PFSK-1 (cell line): ENCODE data around the gene XRCC2.

Experiments
- FOXP2 ChIP-seq: optimal IDR thresholded peaks from 2 replicates; pipeline ENCODE3; 2011; ENCODE audit warnings: borderline replicate concordance, control low read depth, inconsistent platforms; ENCODE audit not compliant: insufficient read depth; ENCODE audit errors: extremely low read length, extremely low read depth
- POLR2AphosphoS5 ChIP-seq: IDR thresholded peaks from 2 replicates; pipeline ENCODE4 v1.6.1; 2012; ENCODE audit warnings: low read depth, mild to moderate bottlenecking, control low read depth, low read length, moderate library complexity
- REST ChIP-seq, 2 experiments: IDR thresholded peaks; 2 replicates each; pipeline versions ENCODE4 v1.6.1 to v1.8.0; 2011 to 2012; ENCODE audit warnings: low read depth in 2 of 2, low read length in 2 of 2, control low read depth in 1 of 2, inconsistent platforms in 1 of 2, mild to moderate bottlenecking in 1 of 2, moderate library complexity in 1 of 2; ENCODE audit not compliant: insufficient read depth in 1 of 2
- SIN3A ChIP-seq: IDR thresholded peaks from 2 replicates; pipeline ENCODE4 v1.6.1; 2012; ENCODE audit warnings: mild to moderate bottlenecking, low read length, moderate library complexity, borderline replicate concordance; ENCODE audit not compliant: insufficient read depth
- TAF1 ChIP-seq: IDR thresholded peaks from 2 replicates; pipeline ENCODE4 v1.6.1; 2012; ENCODE audit warnings: low read length, control low read depth, borderline replicate concordance; ENCODE audit not compliant: insufficient read depth

Gene XRCC2

DNA sequence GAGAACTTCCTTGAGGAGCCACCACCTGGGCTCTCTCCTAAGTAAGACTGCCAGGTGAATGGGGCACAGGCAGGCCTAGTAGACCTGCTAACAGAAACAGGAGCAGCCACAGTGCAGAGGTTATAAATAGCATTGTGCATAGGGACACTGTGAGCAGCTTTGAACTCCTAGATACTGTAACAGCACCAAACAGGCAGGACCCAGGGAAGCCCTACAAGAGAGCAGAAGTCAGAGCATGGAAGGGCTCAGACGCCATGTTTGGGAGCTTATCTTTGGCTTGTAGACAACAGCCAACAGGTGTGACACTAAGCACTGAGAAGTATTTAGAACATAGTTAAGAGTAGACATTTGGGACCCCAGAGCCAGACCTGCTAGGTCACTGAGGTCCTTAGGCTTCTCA is 14.5 kb downstream of the XRCC2 start:
- TF ChIP-seq FOXP2, result no peak

GRCh38 chr7:152660021-152660420 is 15.9 kb downstream of the XRCC2 start:
- TF ChIP-seq TAF1 (no peak), POLR2AphosphoS5 (no peak), SIN3A (no peak), FOXP2 (no peak), REST (IDR thresholded peaks at IDR 0.05; ENCODE audit: insufficient read depth in 1 of 2, low read depth in 2 of 2, low read length in 2 of 2) (no peak)

- TF ChIP-seq TAF1 (no peak), FOXP2 (no peak), REST (IDR thresholded peaks at IDR 0.05; ENCODE audit: insufficient read depth in 1 of 2, low read depth in 2 of 2, low read length in 2 of 2) (no peak), SIN3A (no peak), POLR2AphosphoS5 (no peak)
Observed at GRCh38 chr7:152654971-152655370, 21.0 kb downstream of the XRCC2 start.

GRCh38 chr7:152649220-152649619 is 26.7 kb downstream of the XRCC2 start:
- TF ChIP-seq FOXP2, result no peak
- no peak for TF ChIP-seq TAF1
- TF ChIP-seq REST (IDR thresholded peaks at IDR 0.05; ENCODE audit: insufficient read depth in 1 of 2, low read depth in 2 of 2, low read length in 2 of 2), result no peak
- TF ChIP-seq SIN3A, result no peak
- TF ChIP-seq POLR2AphosphoS5, result no peak

- TF ChIP-seq REST (IDR thresholded peaks at IDR 0.05; ENCODE audit: insufficient read depth in 1 of 2, low read depth in 2 of 2, low read length in 2 of 2), result no peak
- no peak for TF ChIP-seq SIN3A
- no peak for TF ChIP-seq TAF1
Observed at GRCh38 chr7:152647009-152647408, 28.9 kb downstream of the XRCC2 start.
